ENCODE data around the gene POLN.

GRCh38 chr4:2151544-2151943 is 90.4 kb downstream of the POLN start:
- TF ChIP-seq, protein P1, sequence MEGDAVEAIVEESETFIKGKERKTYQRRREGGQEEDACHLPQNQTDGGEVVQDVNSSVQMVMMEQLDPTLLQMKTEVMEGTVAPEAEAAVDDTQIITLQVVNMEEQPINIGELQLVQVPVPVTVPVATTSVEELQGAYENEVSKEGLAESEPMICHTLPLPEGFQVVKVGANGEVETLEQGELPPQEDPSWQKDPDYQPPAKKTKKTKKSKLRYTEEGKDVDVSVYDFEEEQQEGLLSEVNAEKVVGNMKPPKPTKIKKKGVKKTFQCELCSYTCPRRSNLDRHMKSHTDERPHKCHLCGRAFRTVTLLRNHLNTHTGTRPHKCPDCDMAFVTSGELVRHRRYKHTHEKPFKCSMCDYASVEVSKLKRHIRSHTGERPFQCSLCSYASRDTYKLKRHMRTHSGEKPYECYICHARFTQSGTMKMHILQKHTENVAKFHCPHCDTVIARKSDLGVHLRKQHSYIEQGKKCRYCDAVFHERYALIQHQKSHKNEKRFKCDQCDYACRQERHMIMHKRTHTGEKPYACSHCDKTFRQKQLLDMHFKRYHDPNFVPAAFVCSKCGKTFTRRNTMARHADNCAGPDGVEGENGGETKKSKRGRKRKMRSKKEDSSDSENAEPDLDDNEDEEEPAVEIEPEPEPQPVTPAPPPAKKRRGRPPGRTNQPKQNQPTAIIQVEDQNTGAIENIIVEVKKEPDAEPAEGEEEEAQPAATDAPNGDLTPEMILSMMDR (conservative IDR thresholded peaks at IDR 0.05 in 1 of 2, IDR thresholded peaks at IDR 0.05 in 1 of 2; ENCODE audit: extremely low read depth in 1 of 2, insufficient read depth in 1 of 2, low read depth in 1 of 2, low read length in 2 of 2), result no peak
- TF ChIP-seq EZH2 (IDR thresholded peaks at IDR 0.05; ENCODE audit: borderline replicate concordance, low read length), result no peak
